PC-9 (cell line): Measurements from ENCODE around the gene QRFP. TPM values are rescaled to one million over a fixed set of nuclear protein-coding genes. Genes with fewer than 3 reads are reported as not detected.

Source experiments
- BruUV-seq: library from RNA; stranded (reverse); fragments of 400-500 nt; replicated peaks from 2 replicates; lab custom pipeline; 2021; lab: Mats Ljungman, UMichigan
- CTCF ChIA-PET: fragments of 300-600 bp; sonication (Branson Sonifier 250); formaldehyde crosslinking; loops from one replicate; lab custom pipeline; 2022; ENCODE audit warnings: antibody characterized with exemption; lab: Charles Lee
- POLR2A ChIA-PET: fragments of 300-600 bp; sonication (Branson Sonifier 250); formaldehyde crosslinking; loops from one replicate; lab custom pipeline; 2022; ENCODE audit warnings: antibody characterized with exemption; ENCODE audit not compliant: unreplicated experiment; lab: Charles Lee
- DNase-seq, 2 experiments: peaks; one replicate each; pipeline versions ENCODE4 v3.0.0 to v3.0.0-alpha.2; 2015 to 2022; ENCODE audit warnings: mixed read lengths in 1 of 2
- H2AFZ ChIP-seq: fragments of 200-600 bp; sonication (generic); 2 replicates; pipeline ENCODE4 v1.8.1; 2017; ENCODE audit warnings: antibody characterized with exemption
- H3F3A ChIP-seq: fragments of 200-600 bp; sonication (generic); 2 replicates; pipeline ENCODE4 v1.8.1; 2017; ENCODE audit warnings: antibody characterized with exemption, mild to moderate bottlenecking, low read depth; ENCODE audit not compliant: insufficient read depth
- H3K27ac ChIP-seq: fragments of 200-600 bp; sonication (generic); 2 replicates; pipeline ENCODE4 v1.6.1; 2016; ENCODE audit warnings: mixed run types
- H3K27me3 ChIP-seq: fragments of 200-600 bp; sonication (generic); 2 replicates; pipeline ENCODE4 v1.6.1; 2016; ENCODE audit warnings: low read depth, mixed run types; ENCODE audit not compliant: insufficient read depth
- H3K36me3 ChIP-seq: fragments of 200-600 bp; sonication (generic); 2 replicates; pipeline ENCODE4 v1.6.1; 2016; ENCODE audit warnings: low read depth, mixed run types
- H3K4me1 ChIP-seq: fragments of 200-600 bp; sonication (generic); replicated peaks from 2 replicates; pipeline ENCODE4 v1.6.1; 2016; ENCODE audit warnings: mixed run types; ENCODE audit not compliant: insufficient read depth
- H3K4me2 ChIP-seq: fragments of 200-600 bp; sonication (generic); 2 replicates; pipeline ENCODE4 v1.6.1; 2017; ENCODE audit warnings: mixed run types
- H3K4me3 ChIP-seq: fragments of 200-600 bp; sonication (generic); 2 replicates; pipeline ENCODE4 v1.6.1; 2016; ENCODE audit warnings: mixed run types
- H3K79me2 ChIP-seq: fragments of 200-600 bp; sonication (generic); 2 replicates; pipeline ENCODE4 v1.6.1; 2017; ENCODE audit warnings: low read depth, mixed run types
- H3K9me2 ChIP-seq: fragments of 200-600 bp; sonication (generic); 2 replicates; pipeline ENCODE4 v1.8.1; 2017; ENCODE audit warnings: mild to moderate bottlenecking; ENCODE audit not compliant: insufficient read depth
- H3K9me3 ChIP-seq: fragments of 200-600 bp; sonication (generic); 2 replicates; pipeline ENCODE4 v1.8.1; 2016; ENCODE audit warnings: low read depth; ENCODE audit not compliant: insufficient read depth
- H4K20me1 ChIP-seq: fragments of 200-600 bp; sonication (generic); 2 replicates; pipeline ENCODE4 v1.8.1; 2017; ENCODE audit not compliant: insufficient read depth
- CTCF ChIP-seq: fragments of 200-600 bp; sonication (generic); conservative IDR thresholded peaks from 2 replicates; pipeline ENCODE4 v1.6.1; 2017; ENCODE audit warnings: mixed run types, antibody characterized with exemption, mild to moderate bottlenecking, moderate library complexity
- EZH2 ChIP-seq: fragments of 200-600 bp; sonication (generic); IDR thresholded peaks from 2 replicates; pipeline ENCODE4 v1.8.0; 2017; ENCODE audit warnings: antibody characterized with exemption, low read depth
- intact Hi-C: fragments of 100-400 bp; cut with micrococcal nuclease; formaldehyde crosslinking; loops from one replicate; pipeline ENCODE4 v1.10.0; 2022; ENCODE audit not compliant: unreplicated experiment
- total RNA-seq: library from RNA; stranded (reverse); gene quantifications from 2 replicates; pipeline ENCODE4 v1.2.3, GENCODE V29; 2021

Gene QRFP
- total RNA-seq, 1 experiment from 2014 or later: not detected

- CTCF ChIA-PET: no interaction called here
- POLR2A ChIA-PET: no interaction called here
- no peak for DNase-seq
- TF ChIP-seq CTCF: no peak
- TF ChIP-seq EZH2: no peak
- Histone ChIP-seq H3K4me3 (no peak overlapping the region), H3F3A (peaks cover 45% of the 10 kb centered on the region; the same call in 1 of the 2 replicates), H4K20me1 (no peaks in the 10 kb centered on the region), H3K36me3 (no peaks in the 10 kb centered on the region), H3K9me3 (no peaks in the 10 kb centered on the region), H2AFZ (no peak overlapping the region), H3K79me2 (no peaks in the 10 kb centered on the region), H3K27ac (no peak overlapping the region), H3K9me2 (no peaks in the 10 kb centered on the region), H3K27me3 (peaks cover 10% of the 10 kb centered on the region; the same call in 1 of the 2 replicates), H3K4me1 (peaks cover 32% of the 10 kb centered on the region), H3K4me2 (no peak overlapping the region)
- intact Hi-C loops: loop anchor here (5.0 kb wide), 1 partner anchor 38 kb away; the partner anchor contains the start of gene QRFP
- no TSS peak for BruUV-seq
Measured at GRCh38 chr9:130934702-130935647, 38.4 kb upstream of the QRFP start.

DNA sequence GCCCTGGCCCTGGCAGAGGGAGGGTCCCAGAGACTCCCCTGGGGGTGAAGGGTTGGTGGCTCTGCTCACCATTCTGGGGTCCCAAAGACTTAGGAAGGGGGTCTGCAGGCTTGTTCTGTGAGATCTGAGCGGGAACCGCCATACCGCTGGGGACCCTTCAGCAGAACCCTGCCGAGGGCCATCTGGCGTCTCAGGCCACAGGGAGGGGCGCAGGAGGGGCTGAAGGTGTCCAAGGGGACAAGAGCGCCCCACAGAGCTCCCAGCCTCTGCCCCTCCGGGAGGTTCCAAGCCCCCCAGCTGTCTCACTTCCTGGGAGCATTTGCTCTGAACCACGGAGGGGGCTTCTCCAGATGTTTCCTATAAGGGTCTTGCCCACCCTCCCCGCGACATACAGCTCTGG is 37.6 kb upstream of the QRFP start:
- Histone ChIP-seq H3K79me2 (no peaks in the 10 kb centered on the region), H3F3A (peaks cover 43% of the 10 kb centered on the region; the same call in 1 of the 2 replicates), H3K4me3 (no peak overlapping the region), H3K9me3 (no peaks in the 10 kb centered on the region), H3K36me3 (no peaks in the 10 kb centered on the region), H3K27ac (no peak overlapping the region), H3K4me1 (peaks cover 34% of the 10 kb centered on the region), H3K9me2 (no peaks in the 10 kb centered on the region), H3K27me3 (peaks cover 7% of the 10 kb centered on the region; the same call in 1 of the 2 replicates), H3K4me2 (no peak overlapping the region), H2AFZ (no peak overlapping the region), H4K20me1 (no peaks in the 10 kb centered on the region)
- intact Hi-C loops: no loop called here
- ChIA-PET POLR2A (no interaction called here), CTCF (interaction anchor here (0.9 kb wide), 1 partner anchor 235 kb away, joined by 3 read pairs; no protein-coding TSS in a partner anchor)
- TF ChIP-seq CTCF (no peak), EZH2 (no peak)
- BruUV-seq: no TSS peak
- no peak for DNase-seq

DNA sequence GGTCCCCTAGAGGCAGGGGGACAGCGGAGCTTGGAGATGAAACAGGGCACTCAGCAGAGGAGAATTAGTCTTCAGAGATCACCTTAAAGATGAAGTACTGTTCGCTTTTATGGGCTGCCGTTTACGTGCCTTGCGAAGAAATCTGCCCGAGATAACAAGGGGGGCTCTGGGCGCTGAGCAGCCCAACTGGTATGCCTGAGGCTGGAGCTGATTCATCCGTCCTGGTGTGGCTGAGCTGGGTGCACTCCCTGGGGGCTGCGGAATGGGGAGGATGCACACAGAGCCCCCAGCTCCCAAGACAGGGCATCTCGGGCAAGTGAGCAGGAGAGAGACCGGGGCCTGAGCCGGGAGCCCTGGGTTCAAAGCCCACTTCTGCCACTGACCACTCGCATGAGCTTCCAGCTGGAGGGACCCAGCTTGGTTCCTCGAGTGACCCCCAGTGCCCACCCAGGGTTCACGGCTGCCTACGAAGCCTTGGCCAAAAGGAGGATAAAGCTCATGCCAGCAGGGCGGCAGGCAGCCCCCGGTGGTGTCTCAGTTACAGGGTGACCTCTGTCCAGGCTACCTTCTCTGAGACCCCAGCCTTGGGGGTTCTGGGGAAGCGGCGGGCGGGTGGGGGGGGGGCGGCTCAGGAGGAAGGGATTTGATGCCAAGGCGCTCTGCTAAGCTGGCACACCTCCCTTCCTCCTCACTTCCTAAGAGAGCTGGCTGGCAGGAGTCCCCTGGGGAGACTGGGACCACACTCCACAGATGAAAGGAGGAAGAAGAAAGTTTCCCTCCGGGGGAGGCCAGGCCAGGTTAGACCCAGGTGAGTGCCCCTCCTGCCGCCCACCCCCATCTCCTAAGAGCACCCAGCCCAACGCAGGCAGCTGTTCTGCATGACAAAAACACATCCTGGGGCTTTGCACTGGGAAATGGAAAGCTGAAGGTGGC is 36.8 kb upstream of the QRFP start:
- no peaks in the 10 kb centered on the region for H3K36me3 ChIP-seq
- H3K27me3 ChIP-seq: peaks cover 7% of the 10 kb centered on the region; the same call in 1 of the 2 replicates
- no TSS peak for BruUV-seq
- TF ChIP-seq CTCF (0 out of 2 replicates have a peak, but pooled peaks have one; percentile 11), EZH2 (no peak)
- intact Hi-C loops: no loop called here
- H3K4me1 ChIP-seq: peaks cover 42% of the 10 kb centered on the region
- H3K27ac ChIP-seq: no peak overlapping the region
- H3K4me3 ChIP-seq: peak overlapping the region; percentile 48; the same call in 1 of the 2 replicates
- no peak overlapping the region for H2AFZ ChIP-seq
- no peaks in the 10 kb centered on the region for H3K9me3 ChIP-seq
- ChIA-PET POLR2A (no interaction called here), CTCF (interaction anchor here (0.6 to 0.9 kb wide), 3 partner anchors 8 to 234 kb away, joined by 3 to 5 read pairs (median 3); no protein-coding TSS in a partner anchor)
- no peaks in the 10 kb centered on the region for H3K79me2 ChIP-seq
- H4K20me1 ChIP-seq: no peaks in the 10 kb centered on the region
- peak overlapping the region; percentile 82 for H3K4me2 ChIP-seq
- DNase-seq: peak; percentile 55 to 59
- no peaks in the 10 kb centered on the region for H3K9me2 ChIP-seq
- H3F3A ChIP-seq: peaks cover 44% of the 10 kb centered on the region; the same call in 1 of the 2 replicates
